GM12892 (cell line): ENCODE measurements around the gene NUB1.
A peak's percentile ranks its signal among the peaks of the same experiment; 100 is the strongest.

Source experiments
- DNase-seq: peaks from one replicate; pipeline ENCODE4 v3.0.0; 2011; ENCODE audit not compliant: insufficient read length
- FAIRE-seq: peaks from 2 replicates; lab custom pipeline; 2011; peaks lifted over from hg19 to GRCh38; lab: Jason Lieb, UNC
- POLR2A ChIP-seq: IDR thresholded peaks from 2 replicates; pipeline ENCODE4 v1.6.1; 2011; ENCODE audit warnings: low read depth, low read length, control low read depth
- POLR2AphosphoS5 ChIP-seq: IDR thresholded peaks from 2 replicates; pipeline ENCODE4 v1.6.1; 2011; ENCODE audit warnings: low read depth, low read length, control low read depth
- TAF1 ChIP-seq: IDR thresholded peaks from 2 replicates; pipeline ENCODE4 v1.6.1; 2011; ENCODE audit warnings: low read depth, mild to moderate bottlenecking, control low read depth, low read length, borderline replicate concordance

NUB1 gene

GRCh38 chr7:151394076-151395035 is 52.7 kb downstream of the NUB1 start:
- DNase-seq (no peak), FAIRE-seq (no peak)
- TF ChIP-seq POLR2A = no peak
- no peak for TF ChIP-seq TAF1
- TF ChIP-seq POLR2AphosphoS5 = no peak

- no peak for DNase-seq
- TF ChIP-seq TAF1 (no peak), POLR2A (no peak), POLR2AphosphoS5 (no peak)
- FAIRE-seq = no peak
Measured at GRCh38 chr7:151395036-151395367, 53.4 kb downstream of the NUB1 start.

GRCh38 chr7:151396328-151396970 is 54.8 kb downstream of the NUB1 start:
- no peak for DNase-seq
- no peak for FAIRE-seq
- TF ChIP-seq POLR2AphosphoS5 (no peak), TAF1 (no peak), POLR2A (no peak)

DNA sequence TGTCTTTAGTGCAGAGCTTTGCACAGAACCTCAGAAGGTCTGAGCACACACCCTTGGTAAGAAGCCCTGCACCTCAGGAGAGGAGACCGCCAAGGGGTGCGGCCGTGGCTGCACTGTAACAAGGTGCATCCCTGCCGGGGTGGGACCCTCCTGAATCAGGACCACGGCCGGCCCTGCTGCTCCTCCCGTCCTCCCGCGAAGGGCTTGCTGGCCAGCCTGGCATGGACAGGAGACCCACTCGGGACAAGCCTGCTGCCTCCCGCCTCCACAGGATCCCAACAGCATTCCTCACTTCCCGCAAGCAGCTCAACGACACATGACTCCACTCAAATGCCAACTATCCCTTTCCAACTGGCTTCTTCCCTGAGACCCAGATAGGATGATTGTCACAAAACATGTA is 55.4 kb downstream of the NUB1 start:
- FAIRE-seq (no peak), DNase-seq (no peak)
- TF ChIP-seq POLR2A (no peak), TAF1 (no peak), POLR2AphosphoS5 (no peak)

- TF ChIP-seq POLR2A = no peak
- no peak for TF ChIP-seq POLR2AphosphoS5
- no peak for TF ChIP-seq TAF1
- no peak for DNase-seq
- FAIRE-seq = no peak
Measured at GRCh38 chr7:151398446-151399304, 57.1 kb downstream of the NUB1 start.

GRCh38 chr7:151399305-151399601 is 57.6 kb downstream of the NUB1 start:
- no peak for DNase-seq
- no peak for TF ChIP-seq TAF1
- FAIRE-seq = no peak

GRCh38 chr7:151399906-151400305 is 58.3 kb downstream of the NUB1 start:
- FAIRE-seq (no peak), DNase-seq (peak; percentile 6)
- TF ChIP-seq POLR2A (no peak), POLR2AphosphoS5 (no peak), TAF1 (no peak)

- FAIRE-seq = no peak
- TF ChIP-seq POLR2AphosphoS5 (no peak), TAF1 (no peak), POLR2A (no peak)
- DNase-seq = peak; percentile 44
Measured at GRCh38 chr7:151400626-151401315, 59.2 kb downstream of the NUB1 start.

DNA sequence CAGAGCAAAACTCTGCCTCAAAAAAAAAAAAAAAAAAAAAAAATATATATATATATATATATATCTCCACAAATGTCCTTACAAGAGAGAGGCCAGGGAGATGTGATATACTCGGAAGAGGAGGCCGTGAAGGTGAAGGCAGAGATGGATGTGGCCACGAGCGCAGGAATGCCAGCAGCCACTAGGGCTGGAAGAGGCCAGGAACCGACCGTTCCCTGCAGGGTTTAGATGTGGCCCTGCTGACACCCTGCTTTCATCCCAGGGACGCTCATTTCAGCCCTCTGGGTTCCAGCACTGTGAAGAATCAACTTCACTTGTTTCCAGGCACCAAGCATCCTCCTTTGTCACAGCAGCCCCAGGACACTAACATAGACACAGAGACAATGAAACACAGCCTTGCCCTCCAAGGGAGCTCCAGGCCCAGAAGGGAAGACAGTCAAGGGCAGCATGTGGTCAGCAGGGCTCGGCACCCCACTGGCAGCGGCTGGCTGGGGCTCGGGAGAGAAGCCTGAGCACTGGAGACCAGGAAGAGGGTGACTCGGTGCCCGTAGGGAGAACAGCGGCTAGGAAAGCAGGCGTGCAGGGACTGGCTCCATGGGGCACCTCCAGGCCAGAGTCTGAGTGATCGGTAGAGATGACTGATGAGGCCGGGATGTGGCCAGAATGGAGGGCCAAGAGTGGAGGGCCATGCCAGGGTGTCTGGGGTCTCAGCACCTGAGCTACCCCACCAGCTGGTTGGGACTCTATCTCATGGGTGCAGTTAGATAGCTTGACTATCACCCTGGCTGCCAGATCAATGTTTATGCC is 60.6 kb downstream of the NUB1 start:
- DNase-seq = no peak
- no peak for FAIRE-seq
- TF ChIP-seq POLR2A (no peak), TAF1 (no peak), POLR2AphosphoS5 (no peak)

DNA sequence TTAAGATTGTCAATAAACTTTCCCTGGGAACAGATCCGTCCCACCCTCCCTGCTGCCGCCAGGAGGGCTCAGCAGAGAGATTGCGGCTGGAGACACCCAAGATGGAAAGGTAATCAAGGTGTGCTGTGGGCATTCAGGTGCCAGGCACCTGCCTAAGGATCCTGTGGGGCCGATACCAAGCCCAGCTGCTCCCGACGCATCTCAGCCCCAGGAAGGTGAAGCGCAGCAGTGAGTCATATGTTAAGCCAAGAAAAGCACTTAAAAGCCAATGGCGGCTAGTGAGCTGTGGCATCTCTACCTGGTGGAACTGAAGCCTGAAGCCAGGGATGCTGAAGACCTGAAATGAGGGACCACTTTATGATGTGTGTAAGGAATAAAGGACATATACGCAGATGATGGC is 62.2 kb downstream of the NUB1 start:
- no peak for TF ChIP-seq TAF1
- TF ChIP-seq POLR2AphosphoS5 = no peak
- TF ChIP-seq POLR2A = no peak
- FAIRE-seq (no peak), DNase-seq (no peak)

- no peak for DNase-seq
- FAIRE-seq = no peak
Measured at GRCh38 chr7:151404216-151405011, 62.8 kb downstream of the NUB1 start.

More at GRCh38 chr7:151404216-151405011, 62.8 kb downstream of the NUB1 start:
- TF ChIP-seq POLR2AphosphoS5 (no peak), POLR2A (no peak), TAF1 (no peak)
